GM19324 (cell line): ENCODE measurements around the gene TRIM68.
A peak's percentile ranks its signal among the peaks of the same experiment; 100 is the strongest.

Experiments
- ATAC-seq: cut with Tn5 transposase; IDR thresholded peaks from one replicate; pipeline ENCODE4 v1.9.1; 2021; ENCODE audit warnings: mild to moderate bottlenecking, moderate library complexity; ENCODE audit not compliant: unreplicated experiment, low FRiP score

TRIM68 gene

DNA sequence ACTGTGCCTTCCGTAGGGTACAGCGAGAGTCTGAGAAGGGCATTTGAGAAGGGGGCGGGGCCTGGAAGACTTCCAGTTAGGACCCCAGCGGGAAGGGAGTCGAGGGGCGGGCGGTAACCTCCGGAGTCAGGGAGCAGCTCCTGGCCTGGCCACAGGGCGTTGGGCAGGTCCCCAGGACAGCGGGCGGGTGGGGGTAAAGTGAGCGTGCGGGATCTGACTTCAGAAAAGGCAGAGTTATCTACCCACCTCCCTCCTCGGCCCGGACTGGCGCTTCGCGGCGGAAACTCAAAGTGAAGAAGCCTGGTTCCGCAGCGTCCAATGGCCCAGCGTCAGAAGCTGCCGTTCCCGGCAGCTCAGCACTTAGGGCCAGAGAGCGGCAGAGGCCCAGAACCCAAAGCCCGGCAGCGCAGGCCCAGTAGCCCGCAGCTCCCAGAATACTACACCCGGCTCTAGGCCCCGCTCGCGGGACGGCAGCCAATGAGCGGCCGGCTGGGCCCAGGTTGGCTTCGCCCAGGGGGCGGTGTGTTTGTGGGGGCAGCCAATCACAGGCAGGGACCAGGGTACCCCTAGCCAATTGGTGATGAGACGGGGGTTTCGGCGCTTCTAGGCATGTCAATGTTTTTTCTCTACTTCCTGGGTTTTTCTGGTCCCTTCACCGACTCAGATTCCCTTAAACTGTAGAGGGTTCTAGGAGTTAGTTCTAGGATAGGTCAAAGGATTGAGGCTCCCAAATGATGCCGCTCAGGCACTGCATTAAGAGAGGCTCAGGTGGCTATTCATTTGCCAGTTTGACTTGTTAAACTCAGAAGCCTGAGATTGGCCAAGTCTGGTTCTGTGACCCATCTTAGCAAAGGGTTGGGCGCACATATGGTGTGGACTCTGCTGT lies at the start of gene TRIM68:
TRIM68 (minus strand) TSS at position 451 of the 886 bp plus-strand sequence. CDS start 2,727 bp downstream, outside the sequence.
- ATAC-seq: peak; percentile 100

GRCh38 chr11:4654635-4655369 lies 46.8 kb upstream of the TRIM68 start:
- no peak for ATAC-seq

DNA sequence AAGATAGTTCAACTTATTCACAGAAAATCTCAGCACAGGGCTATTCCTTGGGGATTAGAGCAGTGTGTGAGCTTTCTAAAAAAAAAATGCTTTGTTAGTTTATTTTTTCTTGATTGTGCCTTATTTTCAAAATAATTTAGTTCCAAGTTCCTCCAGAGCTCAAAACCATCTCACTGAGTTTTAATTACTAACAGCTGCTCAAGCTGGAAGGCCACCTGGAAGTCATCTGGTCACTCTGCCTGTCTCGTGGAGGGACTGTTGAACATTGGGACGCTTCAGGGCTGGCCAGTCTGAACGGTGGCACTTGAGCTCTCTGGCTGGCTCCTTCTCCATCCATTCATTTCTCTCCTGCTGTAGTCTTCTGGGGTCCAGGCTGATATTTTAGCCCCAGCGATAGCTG lies 39.7 kb upstream of the TRIM68 start:
- no peak for ATAC-seq

DNA sequence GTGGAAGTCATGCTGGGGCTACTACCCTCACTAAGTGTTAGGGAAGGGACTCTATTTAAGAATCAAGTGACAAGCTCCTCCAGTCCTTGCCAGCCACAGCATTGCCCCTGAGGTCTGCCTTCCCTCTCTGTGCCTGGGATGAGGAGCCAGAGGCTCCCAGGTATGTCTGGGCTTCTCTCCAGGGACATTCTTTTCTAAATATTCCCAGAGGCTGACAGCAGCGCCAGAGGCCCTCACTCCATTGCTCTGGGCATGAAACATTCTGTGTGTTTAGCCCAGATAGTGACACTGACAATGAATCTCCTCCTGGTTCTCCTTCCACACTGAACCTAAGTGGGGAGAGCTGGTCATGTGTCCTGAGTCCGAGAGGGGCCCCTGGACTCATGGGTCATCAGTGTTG lies 37.9 kb upstream of the TRIM68 start:
- no peak for ATAC-seq

- no peak for ATAC-seq
Observed at GRCh38 chr11:4644233-4644632, 36.2 kb upstream of the TRIM68 start.

DNA sequence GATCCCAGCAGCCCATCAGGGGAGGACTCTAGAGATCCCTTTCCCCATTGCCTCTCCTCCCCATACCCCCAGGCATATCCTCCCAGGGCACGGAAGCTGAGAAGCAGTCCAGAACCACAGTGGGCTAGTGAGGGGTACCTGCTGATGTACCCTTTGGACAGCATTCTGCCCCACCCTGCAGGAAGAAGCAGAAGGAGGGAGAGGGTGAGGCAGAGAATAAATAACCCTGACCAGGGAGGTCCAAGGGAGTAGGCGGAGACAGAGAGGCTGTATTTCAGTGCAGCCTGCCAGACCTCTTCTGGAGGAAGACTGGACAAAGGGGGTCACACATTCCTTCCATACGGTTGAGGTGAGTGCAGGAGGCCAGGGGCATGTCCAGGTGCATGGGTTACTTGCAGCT lies 35.7 kb upstream of the TRIM68 start, which contains the start of gene OR51E1:
OR51E1 (plus strand) TSS at position 301 of the 400 bp plus-strand sequence. CDS start 8,545 bp downstream, outside the sequence.
- ATAC-seq: no peak

- no peak for ATAC-seq
Observed at GRCh38 chr11:4643076-4643475, 35.0 kb upstream of the TRIM68 start.

GRCh38 chr11:4642043-4642442 lies 34.0 kb upstream of the TRIM68 start:
- no peak for ATAC-seq

DNA sequence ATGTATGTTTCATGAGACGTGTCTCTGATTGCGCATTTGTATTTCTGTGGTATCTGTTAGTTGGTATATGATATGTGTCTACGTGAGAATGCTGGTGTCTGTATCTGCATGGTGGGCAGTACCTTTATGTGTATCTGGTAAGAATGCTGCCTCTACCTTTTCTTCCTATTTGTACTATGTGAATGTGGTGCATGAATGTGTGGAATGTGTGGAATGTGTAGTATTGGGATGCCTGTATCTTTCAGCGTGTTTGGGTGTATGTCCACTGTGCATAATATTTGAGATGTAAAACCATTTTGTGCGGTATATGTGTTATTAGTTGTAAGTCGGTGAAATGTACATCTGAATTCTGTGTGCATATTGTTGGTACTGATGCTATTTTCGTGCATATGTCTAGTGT lies 33.5 kb upstream of the TRIM68 start:
- ATAC-seq: no peak

DNA sequence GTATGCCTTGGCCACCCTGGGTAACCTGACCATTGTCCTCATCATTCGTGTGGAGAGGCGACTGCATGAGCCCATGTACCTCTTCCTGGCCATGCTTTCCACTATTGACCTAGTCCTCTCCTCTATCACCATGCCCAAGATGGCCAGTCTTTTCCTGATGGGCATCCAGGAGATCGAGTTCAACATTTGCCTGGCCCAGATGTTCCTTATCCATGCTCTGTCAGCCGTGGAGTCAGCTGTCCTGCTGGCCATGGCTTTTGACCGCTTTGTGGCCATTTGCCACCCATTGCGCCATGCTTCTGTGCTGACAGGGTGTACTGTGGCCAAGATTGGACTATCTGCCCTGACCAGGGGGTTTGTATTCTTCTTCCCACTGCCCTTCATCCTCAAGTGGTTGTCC lies 31.9 kb upstream of the TRIM68 start:
- no peak for ATAC-seq

DNA sequence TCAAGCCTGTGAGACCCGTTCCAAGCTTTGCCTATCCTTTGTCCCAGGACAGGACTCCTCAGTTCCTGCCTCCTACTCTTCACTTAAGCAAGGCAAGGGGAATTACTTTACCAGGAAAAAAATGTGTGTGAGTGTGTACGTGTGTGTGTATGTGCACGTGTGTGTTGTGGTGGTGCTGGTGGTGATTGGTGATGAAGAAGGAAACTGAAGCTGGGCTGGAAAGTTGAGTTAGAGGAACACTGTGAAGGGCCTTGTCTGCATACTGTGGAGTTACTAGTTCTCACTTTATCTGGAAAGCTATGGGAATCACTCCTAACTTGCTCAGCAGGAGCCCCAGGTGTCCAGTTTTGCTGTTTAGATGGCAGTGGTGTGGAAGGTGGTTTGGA lies 29.6 kb upstream of the TRIM68 start:
- no peak for ATAC-seq

DNA sequence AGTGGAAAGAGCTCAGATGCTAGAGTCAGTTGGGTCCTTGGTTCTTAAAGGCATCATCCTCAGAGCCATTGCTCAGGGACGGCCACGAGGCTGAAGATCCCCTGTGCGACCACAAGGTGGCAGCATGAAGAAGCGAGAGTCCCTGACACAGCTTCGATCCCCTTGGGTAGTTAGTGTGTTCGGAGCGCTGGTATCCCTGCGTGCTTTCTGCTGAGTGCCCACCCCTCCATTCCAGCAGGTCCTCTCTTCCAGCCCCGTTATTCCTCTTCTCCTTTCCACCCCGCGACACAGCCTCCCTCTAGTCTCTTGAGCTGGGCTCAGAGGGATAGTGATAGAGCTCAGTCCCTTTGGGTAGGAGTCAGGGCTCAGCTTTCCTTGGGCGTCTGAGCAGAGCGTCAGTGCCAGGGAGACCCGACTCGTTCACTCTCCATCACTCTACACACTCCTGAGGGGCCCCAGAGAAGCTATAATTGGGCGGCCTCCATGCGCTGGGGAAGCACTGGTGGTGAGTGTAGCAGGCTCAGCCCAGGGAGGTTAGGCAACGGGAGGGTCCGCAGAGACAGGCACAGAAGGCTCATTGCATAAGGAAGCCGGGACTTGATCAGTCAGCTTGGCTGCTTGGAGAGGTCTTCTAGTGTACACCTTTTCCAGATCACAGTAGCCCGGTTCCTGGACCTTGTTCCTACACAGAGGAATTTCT lies 29.1 kb upstream of the TRIM68 start, which contains the start of gene OR51D1:
OR51D1 (plus strand) TSS at position 516 of the 700 bp plus-strand sequence. CDS start 2,314 bp downstream, outside the sequence.
- peak; percentile 88 for ATAC-seq

DNA sequence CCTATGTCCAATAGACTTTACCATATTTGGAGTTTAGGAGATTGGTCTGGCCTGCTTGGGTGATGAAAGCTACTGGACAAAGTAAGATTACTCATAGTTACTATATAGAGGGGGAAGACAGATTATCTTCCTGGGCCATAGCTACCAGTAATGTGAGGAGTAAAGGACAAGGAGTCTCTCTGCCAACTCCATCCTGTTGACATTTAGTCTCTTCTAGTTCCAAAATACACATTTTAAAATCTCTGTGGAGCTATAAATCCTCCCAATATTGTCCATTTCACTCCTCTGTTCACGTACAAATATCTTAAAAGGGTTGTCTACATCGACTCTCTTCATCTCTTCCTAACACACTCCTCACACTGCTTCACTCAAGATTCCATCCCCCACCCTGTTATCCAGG lies 28.1 kb upstream of the TRIM68 start:
- ATAC-seq: no peak

GRCh38 chr11:4626207-4627099 lies 18.4 kb upstream of the TRIM68 start:
- ATAC-seq: no peak

GRCh38 chr11:4619514-4619913 lies 11.5 kb upstream of the TRIM68 start:
- no peak for ATAC-seq

DNA sequence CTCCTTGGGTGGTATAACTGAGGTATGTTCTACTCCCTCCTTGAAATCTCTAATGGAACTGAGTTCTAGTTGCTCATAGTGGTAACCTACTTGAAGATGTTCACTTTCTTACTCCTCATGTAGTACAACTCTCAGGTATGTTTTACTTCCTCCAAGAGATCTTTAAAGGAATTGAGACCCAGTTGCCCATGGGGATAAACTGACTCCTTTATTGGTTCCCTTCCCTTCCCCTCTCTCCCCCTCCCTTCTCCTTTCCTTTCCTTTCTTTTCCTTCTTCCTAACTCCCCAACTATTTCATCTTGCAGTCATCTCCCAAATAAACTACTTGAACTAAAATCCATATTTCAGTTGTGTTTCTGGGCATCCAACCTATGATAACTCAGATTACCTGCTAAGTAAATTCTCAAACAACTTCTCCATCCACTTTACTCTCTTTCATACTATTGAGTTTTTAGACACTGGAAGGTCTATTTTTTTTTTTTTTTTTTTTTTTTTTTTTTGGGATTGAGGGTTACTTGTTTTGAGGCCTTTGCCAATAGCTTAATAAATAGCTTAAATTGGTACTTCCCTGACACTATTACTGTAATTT lies 7.9 kb upstream of the TRIM68 start:
- no peak for ATAC-seq

- no peak for ATAC-seq
Observed at GRCh38 chr11:4611986-4612385, 4.0 kb upstream of the TRIM68 start.

DNA sequence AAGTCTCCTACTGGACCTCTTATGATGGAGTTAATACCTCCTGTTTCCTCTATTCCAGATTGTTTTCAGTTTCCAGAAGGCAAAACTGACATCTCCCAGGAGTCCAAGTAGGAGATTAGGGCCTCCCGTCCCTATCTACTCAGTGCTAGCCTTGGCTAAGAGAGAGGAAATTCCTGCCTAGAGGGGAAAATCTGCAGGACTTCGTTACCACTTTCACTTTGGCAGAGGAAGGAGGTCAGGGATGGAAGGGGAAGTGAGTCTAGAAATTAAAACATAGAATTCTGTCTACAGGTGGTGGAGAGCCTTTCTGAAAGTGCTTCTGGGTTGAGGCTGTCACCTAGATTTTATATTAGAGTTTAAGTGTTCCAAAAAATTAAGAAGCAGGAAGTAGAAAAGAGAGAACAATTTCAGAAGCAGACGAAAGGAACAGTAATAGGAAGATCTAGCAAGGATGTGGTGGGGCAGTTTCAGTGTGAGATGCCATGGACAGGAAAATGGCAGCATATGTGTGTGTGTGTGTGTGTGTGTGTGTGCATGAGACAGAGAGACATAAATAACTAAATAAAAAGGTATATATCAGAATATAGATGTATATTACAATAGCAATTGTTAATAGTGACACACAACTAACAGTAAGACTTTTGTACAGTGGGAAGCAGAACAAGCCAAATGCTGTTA lies 2.4 kb upstream of the TRIM68 start:
- ATAC-seq: no peak

DNA sequence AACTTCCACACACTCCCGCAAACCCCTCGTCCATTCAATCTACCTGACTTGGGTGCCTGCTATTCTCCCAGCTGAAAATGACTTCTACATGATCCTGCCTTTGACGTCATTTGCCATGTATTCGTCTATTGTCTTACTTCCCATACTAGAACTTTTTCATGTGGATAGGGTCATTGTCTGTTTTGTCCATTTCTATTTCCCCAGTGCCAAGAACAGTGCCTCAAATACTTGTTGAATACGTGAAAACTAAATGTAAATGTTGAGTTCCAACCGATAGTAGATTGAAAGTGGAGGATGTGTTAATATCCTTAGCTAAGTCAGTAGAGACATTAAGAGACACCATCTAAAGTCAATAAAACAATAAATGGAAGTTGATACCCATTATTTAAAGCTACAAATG lies 935 bp downstream of the TRIM68 start:
- no peak for ATAC-seq
